HL-60 (cell line): Measurements from ENCODE around the gene LRFN2.

ENCODE experiments used
- TF ChIP-seq, protein P1 (sequence below): IDR thresholded peaks from one replicate; pipeline ENCODE4 v1.5.1; 2011; ENCODE audit warnings: low read length, control low read depth, inconsistent platforms; ENCODE audit not compliant: insufficient read depth
- TF ChIP-seq, protein P2 (sequence below): IDR thresholded peaks from 2 replicates; pipeline ENCODE4 v1.6.1; 2012; ENCODE audit warnings: low read depth; ENCODE audit not compliant: insufficient replicate concordance

DNA sequence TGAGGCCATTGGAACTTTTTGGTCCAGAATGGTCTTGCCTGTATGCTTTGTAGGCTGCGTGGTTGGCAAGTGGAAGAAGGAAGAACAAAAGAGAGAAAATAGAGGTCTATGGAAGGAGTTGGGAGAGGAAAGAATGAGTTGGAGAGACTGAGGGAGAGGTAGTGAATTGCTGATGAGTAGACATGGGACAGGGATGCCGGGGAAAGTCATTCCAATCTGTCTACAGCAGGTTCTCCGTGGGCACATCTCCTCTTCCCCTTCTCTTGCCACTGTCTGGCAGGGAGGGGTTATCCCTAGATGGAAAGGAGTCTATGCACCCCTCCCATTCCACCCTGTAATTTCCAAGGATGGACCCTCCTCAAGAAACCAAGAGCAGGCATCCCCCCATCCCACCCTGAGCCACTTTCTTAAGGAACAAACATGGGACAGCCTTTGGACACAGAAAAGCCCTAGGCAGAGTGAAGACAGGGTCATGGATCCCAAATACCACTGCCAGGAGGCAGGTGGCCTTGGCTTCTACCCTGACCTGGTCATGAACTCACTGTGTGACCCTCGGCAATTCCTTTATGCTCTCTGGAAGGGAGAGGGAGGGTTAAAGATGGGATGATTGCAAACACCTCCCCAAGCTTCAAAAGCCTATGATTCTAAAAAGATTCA is 196.9 kb downstream of the LRFN2 start:
- TF ChIP-seq, protein P1, sequence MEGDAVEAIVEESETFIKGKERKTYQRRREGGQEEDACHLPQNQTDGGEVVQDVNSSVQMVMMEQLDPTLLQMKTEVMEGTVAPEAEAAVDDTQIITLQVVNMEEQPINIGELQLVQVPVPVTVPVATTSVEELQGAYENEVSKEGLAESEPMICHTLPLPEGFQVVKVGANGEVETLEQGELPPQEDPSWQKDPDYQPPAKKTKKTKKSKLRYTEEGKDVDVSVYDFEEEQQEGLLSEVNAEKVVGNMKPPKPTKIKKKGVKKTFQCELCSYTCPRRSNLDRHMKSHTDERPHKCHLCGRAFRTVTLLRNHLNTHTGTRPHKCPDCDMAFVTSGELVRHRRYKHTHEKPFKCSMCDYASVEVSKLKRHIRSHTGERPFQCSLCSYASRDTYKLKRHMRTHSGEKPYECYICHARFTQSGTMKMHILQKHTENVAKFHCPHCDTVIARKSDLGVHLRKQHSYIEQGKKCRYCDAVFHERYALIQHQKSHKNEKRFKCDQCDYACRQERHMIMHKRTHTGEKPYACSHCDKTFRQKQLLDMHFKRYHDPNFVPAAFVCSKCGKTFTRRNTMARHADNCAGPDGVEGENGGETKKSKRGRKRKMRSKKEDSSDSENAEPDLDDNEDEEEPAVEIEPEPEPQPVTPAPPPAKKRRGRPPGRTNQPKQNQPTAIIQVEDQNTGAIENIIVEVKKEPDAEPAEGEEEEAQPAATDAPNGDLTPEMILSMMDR = no peak
- TF ChIP-seq, protein P2, sequence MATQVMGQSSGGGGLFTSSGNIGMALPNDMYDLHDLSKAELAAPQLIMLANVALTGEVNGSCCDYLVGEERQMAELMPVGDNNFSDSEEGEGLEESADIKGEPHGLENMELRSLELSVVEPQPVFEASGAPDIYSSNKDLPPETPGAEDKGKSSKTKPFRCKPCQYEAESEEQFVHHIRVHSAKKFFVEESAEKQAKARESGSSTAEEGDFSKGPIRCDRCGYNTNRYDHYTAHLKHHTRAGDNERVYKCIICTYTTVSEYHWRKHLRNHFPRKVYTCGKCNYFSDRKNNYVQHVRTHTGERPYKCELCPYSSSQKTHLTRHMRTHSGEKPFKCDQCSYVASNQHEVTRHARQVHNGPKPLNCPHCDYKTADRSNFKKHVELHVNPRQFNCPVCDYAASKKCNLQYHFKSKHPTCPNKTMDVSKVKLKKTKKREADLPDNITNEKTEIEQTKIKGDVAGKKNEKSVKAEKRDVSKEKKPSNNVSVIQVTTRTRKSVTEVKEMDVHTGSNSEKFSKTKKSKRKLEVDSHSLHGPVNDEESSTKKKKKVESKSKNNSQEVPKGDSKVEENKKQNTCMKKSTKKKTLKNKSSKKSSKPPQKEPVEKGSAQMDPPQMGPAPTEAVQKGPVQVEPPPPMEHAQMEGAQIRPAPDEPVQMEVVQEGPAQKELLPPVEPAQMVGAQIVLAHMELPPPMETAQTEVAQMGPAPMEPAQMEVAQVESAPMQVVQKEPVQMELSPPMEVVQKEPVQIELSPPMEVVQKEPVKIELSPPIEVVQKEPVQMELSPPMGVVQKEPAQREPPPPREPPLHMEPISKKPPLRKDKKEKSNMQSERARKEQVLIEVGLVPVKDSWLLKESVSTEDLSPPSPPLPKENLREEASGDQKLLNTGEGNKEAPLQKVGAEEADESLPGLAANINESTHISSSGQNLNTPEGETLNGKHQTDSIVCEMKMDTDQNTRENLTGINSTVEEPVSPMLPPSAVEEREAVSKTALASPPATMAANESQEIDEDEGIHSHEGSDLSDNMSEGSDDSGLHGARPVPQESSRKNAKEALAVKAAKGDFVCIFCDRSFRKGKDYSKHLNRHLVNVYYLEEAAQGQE = no peak
